Liver (tissue), 9 donors: Measurements from ENCODE around the gene KCNJ18. TPM values are rescaled to one million over a fixed set of nuclear protein-coding genes. Genes with fewer than 3 reads are reported as not detected.
"Not testable (repeated sequence)": the region's sequence is repeated elsewhere in the genome, so short reads cannot be mapped to it uniquely, and the experiment has no call there.

Experiments
- DNase-seq: peaks from one replicate; pipeline ENCODE4 v3.0.0-alpha.2; 2017; ENCODE audit warnings: low spot score
- H3K27ac ChIP-seq, 2 donors: one replicate each; pipeline ENCODE4 v1.7.0; 2013; ENCODE audit warnings: inconsistent platforms in 2 of 2, low read length in 2 of 2, control low read depth in 1 of 2, low read depth in 1 of 2, mild to moderate bottlenecking in 1 of 2
- H3K27me3 ChIP-seq, 4 donors: one replicate each; pipeline versions ENCODE4 v1.6.1 to v1.7.0; 2013; ENCODE audit warnings: low read length in 3 of 4, inconsistent platforms in 1 of 4, mild to moderate bottlenecking in 1 of 4, moderate library complexity in 1 of 4; ENCODE audit not compliant: control insufficient read depth in 4 of 4, insufficient read depth in 4 of 4
- H3K36me3 ChIP-seq, 4 donors: one replicate each; pipeline versions ENCODE4 v1.6.1 to v1.7.0; 2013; ENCODE audit warnings: low read length in 3 of 4, mild to moderate bottlenecking in 3 of 4, low read depth in 1 of 4, moderate library complexity in 1 of 4; ENCODE audit not compliant: control insufficient read depth in 4 of 4, insufficient read depth in 3 of 4
- H3K4me1 ChIP-seq, 4 donors: one replicate each; pipeline versions ENCODE4 v1.6.1 to v1.7.0; 2013; ENCODE audit warnings: low read length in 3 of 4, mild to moderate bottlenecking in 3 of 4, moderate library complexity in 1 of 4; ENCODE audit not compliant: control insufficient read depth in 4 of 4, insufficient read depth in 4 of 4
- H3K4me3 ChIP-seq, 3 donors: one replicate each; pipeline versions ENCODE4 v1.6.1 to v1.7.0; 2013; ENCODE audit warnings: low read length in 3 of 3, control low read depth in 1 of 3, low read depth in 1 of 3, mild to moderate bottlenecking in 1 of 3
- H3K9ac ChIP-seq, 2 donors: one replicate each; pipeline ENCODE4 v1.7.0; 2013; ENCODE audit warnings: low read length in 2 of 2, mild to moderate bottlenecking in 2 of 2, moderate library complexity in 2 of 2, control low read depth in 1 of 2, low read depth in 1 of 2
- H3K9me3 ChIP-seq, 4 donors: one replicate each; pipeline versions ENCODE4 v1.6.1 to v1.7.0; 2013; ENCODE audit warnings: low read length in 3 of 4; ENCODE audit not compliant: control insufficient read depth in 4 of 4
- ATF3 ChIP-seq: IDR thresholded peaks from 2 replicates; pipeline ENCODE4 v1.6.1; 2016; ENCODE audit warnings: antibody characterized with exemption
- CTCF ChIP-seq: fragments of 150-350 bp; IDR thresholded peaks from 2 replicates; pipeline ENCODE4 v1.5.1; 2017; ENCODE audit warnings: improper control_type of control experiment, low read depth, low read length; ENCODE audit not compliant: missing input control
- EGR1 ChIP-seq, 2 donors: IDR thresholded peaks; 2 replicates each; pipeline ENCODE4 v1.6.1; 2016 to 2018; ENCODE audit warnings: antibody characterized with exemption in 2 of 2, low read depth in 2 of 2
- FOXA1 ChIP-seq: IDR thresholded peaks from 2 replicates; pipeline ENCODE4 v1.6.1; 2016; ENCODE audit warnings: antibody characterized with exemption
- FOXA2 ChIP-seq: IDR thresholded peaks from 2 replicates; pipeline ENCODE4 v1.6.1; 2016; ENCODE audit warnings: antibody characterized with exemption
- GABPA ChIP-seq, 2 donors: IDR thresholded peaks in 1 of 2; conservative IDR thresholded peaks in 1 of 2; 2 replicates each; pipeline ENCODE4 v1.6.1; 2016; ENCODE audit warnings: antibody characterized with exemption in 2 of 2, mild to moderate bottlenecking in 1 of 2, moderate library complexity in 1 of 2
- HNF4A ChIP-seq, 2 donors: conservative IDR thresholded peaks; 2 replicates each; pipeline ENCODE4 v1.6.1; 2016; ENCODE audit warnings: antibody characterized with exemption in 2 of 2, mild to moderate bottlenecking in 2 of 2
- HNF4G ChIP-seq: IDR thresholded peaks from 2 replicates; pipeline ENCODE4 v1.6.1; 2016; ENCODE audit warnings: antibody characterized with exemption
- JUND ChIP-seq, 2 donors: IDR thresholded peaks; 2 replicates each; pipeline ENCODE4 v1.6.1; 2016; ENCODE audit warnings: antibody characterized with exemption in 2 of 2
- MAX ChIP-seq: IDR thresholded peaks from 2 replicates; pipeline ENCODE4 v1.6.1; 2016; ENCODE audit warnings: antibody characterized with exemption
- NR2F2 ChIP-seq: IDR thresholded peaks from 2 replicates; pipeline ENCODE4 v1.6.1; 2016; ENCODE audit warnings: antibody characterized with exemption
- RAD21 ChIP-seq, 2 donors: IDR thresholded peaks; 2 replicates each; pipeline ENCODE4 v1.6.1; 2016; ENCODE audit warnings: antibody characterized with exemption in 2 of 2, mild to moderate bottlenecking in 2 of 2
- REST ChIP-seq: IDR thresholded peaks from 2 replicates; pipeline ENCODE4 v1.6.1; 2016; ENCODE audit warnings: antibody characterized with exemption, mild to moderate bottlenecking
- RXRA ChIP-seq, 2 donors: IDR thresholded peaks; 2 replicates each; pipeline ENCODE4 v1.6.1; 2017 to 2018; ENCODE audit warnings: antibody characterized with exemption in 2 of 2, mild to moderate bottlenecking in 1 of 2
- SP1 ChIP-seq: IDR thresholded peaks from 2 replicates; pipeline ENCODE4 v1.6.1; 2018; ENCODE audit warnings: antibody characterized with exemption, mild to moderate bottlenecking
- TAF1 ChIP-seq: conservative IDR thresholded peaks from 2 replicates; pipeline ENCODE4 v1.6.1; 2016; ENCODE audit warnings: antibody characterized with exemption, mild to moderate bottlenecking
- YY1 ChIP-seq: IDR thresholded peaks from 2 replicates; pipeline ENCODE4 v1.6.1; 2016; ENCODE audit warnings: antibody characterized with exemption, mild to moderate bottlenecking
- ZBTB33 ChIP-seq: IDR thresholded peaks from 2 replicates; pipeline ENCODE4 v1.6.1; 2016; ENCODE audit warnings: antibody characterized with exemption
- WGBS: extraction: QIAGEN DNeasy Blood & Tissue Kit; methylation state at CpG from one replicate; pipeline ENCODE4 v1.1.7; 2013; 5-methylcytosine and 5-hydroxymethylcytosine counted together
- polyA plus RNA-seq, 2 donors: library from polyadenylated mRNA; stranded (reverse) in 1 of 2; unstranded in 1 of 2; fragments of 200-250 nt in 1 of 2; fragments of >200 nt in 1 of 2; fragmentation: Nextera tagmentation in 1 of 2; extraction: Ambion mirVana in 1 of 2; gene quantifications; one replicate each; pipeline versions ENCODE4 v1.2.1 to v1.2.3, GENCODE V29; 2013 to 2015
- total RNA-seq, 2 donors: library from RNA; depleted of rRNA; stranded (reverse); fragments of >200 nt; gene quantifications; one replicate each; pipeline ENCODE4 v1.2.3, GENCODE V29; 2014
- donor health status: healthy.
- donor health status: healthy.
- donor health status: healthy.
- donor health status: healthy.
- donor health status: healthy.

Gene KCNJ18
- total and polyA plus RNA-seq, 4 donors: not detected

GRCh38 chr17:21709994-21710393, 17.7 kb downstream of the KCNJ18 start:
- not testable (repeated sequence) for H3K9ac ChIP-seq, H3K9me3 ChIP-seq, H3K27me3 ChIP-seq, H3K27ac ChIP-seq, H3K36me3 ChIP-seq, H3K4me1 ChIP-seq, H3K4me3 ChIP-seq, DNase-seq
- 54% methylated on average over 8 of the region's 8 CpGs for WGBS

- WGBS: 79% methylated on average over 3 of the region's 3 CpGs
- not testable (repeated sequence) for H3K4me3 ChIP-seq
These were observed 18.2 kb downstream of the KCNJ18 start for GRCh38 chr17:21710486-21710885.

GRCh38 chr17:21711182-21711581, 18.9 kb downstream of the KCNJ18 start:
- WGBS: 73% methylated on average over 12 of the region's 12 CpGs
- H3K27me3 ChIP-seq: no peaks in the 10 kb centered on the region
- H3K9ac ChIP-seq: no peak overlapping the region
- H3K4me3 ChIP-seq: no peak overlapping the region
- no peak for DNase-seq
- no peak overlapping the region for H3K27ac ChIP-seq
- H3K36me3 ChIP-seq: no peaks in the 10 kb centered on the region
- no peak for TF ChIP-seq ZBTB33
- TF ChIP-seq MAX: no peak
- TF ChIP-seq EGR1 (IDR thresholded peaks at IDR 0.05; ENCODE audit: low read depth in 2 of 2): no peak
- TF ChIP-seq GABPA (IDR thresholded peaks at IDR 0.05 in 1 of 2, conservative IDR thresholded peaks at IDR 0.05 in 1 of 2): no peak
- TF ChIP-seq HNF4G: no peak
- no peak for TF ChIP-seq REST
- no peak for TF ChIP-seq RXRA (IDR thresholded peaks at IDR 0.05)
- TF ChIP-seq JUND (IDR thresholded peaks at IDR 0.05): no peak
- no peak for TF ChIP-seq HNF4A (conservative IDR thresholded peaks at IDR 0.05)
- no peak for TF ChIP-seq YY1
- TF ChIP-seq ATF3: no peak
- TF ChIP-seq RAD21 (IDR thresholded peaks at IDR 0.05): no peak
- TF ChIP-seq NR2F2: no peak
- no peak for TF ChIP-seq TAF1
- no peak for TF ChIP-seq CTCF
- no peak for TF ChIP-seq FOXA1
- no peak for TF ChIP-seq FOXA2
- TF ChIP-seq SP1: no peak
- no peaks in the 10 kb centered on the region for H3K4me1 ChIP-seq
- no peaks in the 10 kb centered on the region for H3K9me3 ChIP-seq

More at GRCh38 chr17:21710486-21710885, 18.2 kb downstream of the KCNJ18 start:
- H3K27ac ChIP-seq, H3K4me1 ChIP-seq, H3K27me3 ChIP-seq, H3K9ac ChIP-seq, H3K36me3 ChIP-seq, DNase-seq, H3K9me3 ChIP-seq: not testable (repeated sequence)

GRCh38 chr17:21713020-21713419, 20.7 kb downstream of the KCNJ18 start:
- H3K36me3 ChIP-seq, DNase-seq, H3K9me3 ChIP-seq, H3K4me3 ChIP-seq, H3K27me3 ChIP-seq, H3K27ac ChIP-seq, H3K4me1 ChIP-seq, H3K9ac ChIP-seq: not testable (repeated sequence)
- 67% methylated on average over 8 of the region's 8 CpGs for WGBS
